ENCODE measurements around the gene TSBP1.
"Not testable (repeated sequence)": the region's sequence is repeated elsewhere in the genome, so short reads cannot be mapped to it uniquely, and the experiment has no call there.

The TSBP1 gene

DNA sequence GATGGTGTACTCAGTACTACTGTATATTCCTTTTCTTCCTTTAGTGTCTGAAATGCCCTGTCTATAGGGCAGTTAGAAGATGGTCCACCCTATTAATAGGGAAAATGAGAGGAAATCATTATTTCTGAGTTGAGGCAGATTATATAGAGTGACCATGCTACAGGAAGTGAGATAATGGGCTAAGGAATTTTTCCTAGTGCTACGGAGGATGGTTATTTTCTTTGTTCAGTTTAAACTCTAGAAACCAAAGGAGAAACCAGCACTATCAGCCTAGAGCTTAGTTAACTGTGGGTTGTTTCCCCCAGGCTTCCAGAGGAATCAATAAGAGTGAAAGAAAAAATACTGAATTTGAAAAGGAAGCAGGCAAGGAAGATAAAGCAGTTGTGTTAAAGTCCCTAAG is 474 bp downstream of the TSBP1 start:
- DNase-seq: no peak

DNA sequence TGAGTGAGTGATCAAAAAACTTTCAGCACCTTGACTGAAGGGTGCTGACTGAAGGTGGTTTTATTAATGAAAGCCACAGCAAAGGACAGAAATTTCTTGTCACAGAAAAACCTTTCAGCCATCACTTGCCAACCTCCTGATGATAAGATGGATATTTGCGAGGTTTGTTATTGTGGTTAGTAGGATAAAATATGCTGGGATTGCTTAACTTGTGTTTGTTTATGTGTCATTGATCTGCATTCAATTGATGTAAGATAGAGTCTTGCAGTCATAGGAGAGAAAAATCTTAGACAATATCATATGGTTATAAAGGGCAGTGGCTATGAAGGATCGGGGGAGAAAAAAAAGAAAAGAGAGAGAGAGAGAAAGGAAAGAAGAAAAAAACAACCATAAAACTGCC is 1.2 kb downstream of the TSBP1 start:
- DNase-seq: no peak

DNA sequence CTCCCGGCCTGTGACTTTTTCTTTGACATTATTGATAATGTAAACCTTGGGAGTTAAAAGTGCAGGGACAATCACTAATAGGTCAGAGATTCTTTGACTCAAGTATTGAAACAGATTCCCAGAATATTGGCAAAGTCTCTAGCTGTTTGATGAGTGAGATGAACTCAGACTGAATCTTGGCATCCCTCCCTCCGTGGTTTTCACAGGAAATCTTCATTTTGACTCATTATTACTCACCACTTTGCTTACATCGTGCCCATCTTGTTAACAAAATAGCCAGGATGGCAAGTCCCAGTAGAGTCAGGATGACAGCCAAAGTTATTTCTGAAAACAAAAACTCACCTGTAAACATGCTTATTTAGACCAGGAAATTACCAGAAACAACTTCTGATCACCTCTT is 2.0 kb downstream of the TSBP1 start:
- no peak for DNase-seq

DNA sequence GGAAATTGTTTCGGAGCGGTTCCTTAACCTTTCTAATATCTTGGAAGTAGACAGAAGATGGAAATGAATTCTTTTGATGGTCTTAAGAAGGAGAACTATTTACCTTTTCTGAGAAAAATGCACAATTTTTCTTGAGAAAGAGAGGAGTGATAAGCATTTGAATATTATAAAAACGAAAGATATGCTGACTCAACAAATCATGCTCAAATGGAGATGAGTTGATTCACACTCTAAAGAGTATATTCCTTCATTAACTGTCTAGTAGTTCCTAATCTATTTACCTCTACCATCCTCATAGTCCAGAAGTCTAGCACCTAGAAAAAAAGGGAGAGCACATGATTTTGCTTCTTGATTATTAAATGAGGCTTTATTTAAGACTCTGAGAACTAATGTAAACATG is 4.1 kb downstream of the TSBP1 start:
- no peak for DNase-seq

DNA sequence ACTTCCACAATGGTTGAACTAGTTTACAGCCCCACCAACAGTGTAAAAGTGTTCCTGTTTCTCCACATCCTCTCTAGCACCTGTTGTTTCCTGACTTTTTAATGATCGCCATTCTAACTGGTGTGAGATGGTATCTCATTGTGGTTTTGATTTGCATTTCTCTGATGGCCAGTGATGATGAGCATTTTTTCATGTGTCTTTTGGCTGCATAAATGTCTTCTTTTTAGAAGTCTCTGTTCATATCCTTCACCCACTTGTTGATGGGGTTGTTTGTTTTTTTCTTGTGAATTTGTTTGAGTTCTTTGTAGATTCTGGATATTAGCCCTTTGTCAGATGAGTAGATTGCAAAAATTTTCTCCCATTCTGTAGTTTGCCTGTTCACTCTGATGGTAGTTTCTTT is 12.5 kb downstream of the TSBP1 start:
- DNase-seq: not testable (repeated sequence)

DNA sequence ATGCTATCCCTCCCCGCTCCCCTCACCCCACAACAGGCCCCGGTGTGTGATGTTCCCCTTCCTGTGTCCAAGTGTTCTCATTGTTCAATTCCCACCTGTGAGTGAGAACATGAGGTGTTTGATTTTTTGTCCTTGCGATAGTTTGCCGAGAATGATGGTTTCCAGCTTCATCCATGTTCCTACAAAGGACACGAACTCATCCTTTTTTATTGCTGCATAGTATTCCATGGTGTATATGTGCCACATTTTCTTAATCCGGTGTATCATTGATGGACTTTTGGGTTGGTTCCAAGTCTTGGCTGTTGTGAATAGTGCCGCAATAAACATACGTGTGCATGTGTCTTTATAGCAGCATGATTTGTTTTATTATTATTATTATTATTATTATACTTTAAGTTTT is 13.2 kb downstream of the TSBP1 start:
- not testable (repeated sequence) for DNase-seq

DNA sequence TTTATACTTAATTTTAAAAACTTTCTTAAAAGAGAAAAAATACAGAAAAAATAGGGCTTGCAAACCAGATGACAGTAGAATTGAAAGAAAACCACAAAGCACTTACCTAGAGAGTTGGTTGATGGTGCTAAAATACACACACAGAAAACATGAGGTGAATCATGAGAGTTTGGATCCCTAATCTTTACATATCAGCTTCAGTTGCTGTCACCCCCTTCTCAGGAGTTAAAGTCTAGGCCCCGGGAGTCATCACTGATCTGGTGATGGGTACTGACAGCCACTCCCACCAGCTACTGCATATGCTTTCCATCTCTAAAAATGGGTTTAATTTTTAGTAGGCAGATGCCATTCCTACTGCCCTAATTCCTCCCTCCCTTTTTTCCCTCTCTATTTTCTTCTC is 16.7 kb downstream of the TSBP1 start:
- DNase-seq: no peak

DNA sequence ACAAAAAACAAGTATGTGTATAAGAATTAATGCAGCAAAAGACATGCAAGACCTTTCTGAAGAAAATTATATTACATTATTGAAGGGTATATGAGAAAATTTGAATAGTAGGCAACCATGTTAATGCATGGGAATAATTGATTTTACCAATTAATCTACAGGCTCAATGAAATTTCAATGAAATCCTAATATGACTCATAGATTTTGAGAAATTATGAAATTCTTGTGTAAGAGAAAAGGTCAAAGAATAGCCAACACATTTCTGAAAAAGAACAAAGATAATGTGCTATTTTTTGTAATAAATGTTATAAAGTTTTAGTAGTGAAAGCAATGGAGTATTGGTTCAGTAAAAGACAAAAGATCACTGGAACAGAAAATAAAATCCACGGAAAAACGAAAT is 18.4 kb downstream of the TSBP1 start:
- no peak for DNase-seq

DNA sequence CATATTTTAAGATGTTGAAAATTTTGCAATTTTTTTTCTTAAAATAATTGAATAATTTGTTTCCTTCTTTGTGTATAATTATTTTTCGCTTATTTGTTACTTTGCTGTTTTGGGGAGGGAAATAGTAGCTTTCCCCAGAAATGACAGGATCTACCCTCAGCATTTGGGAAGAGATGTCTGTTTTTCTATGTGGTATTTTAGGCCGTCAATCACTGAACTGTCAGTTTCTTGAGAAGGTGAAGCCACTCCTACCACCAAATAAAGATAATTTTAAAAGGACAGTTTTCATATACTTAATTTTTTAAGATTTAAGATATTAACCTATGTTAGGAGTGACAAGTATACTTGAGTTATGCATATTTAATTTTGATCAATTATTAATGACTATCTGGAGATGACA is 31.5 kb downstream of the TSBP1 start:
- no peak for DNase-seq

DNA sequence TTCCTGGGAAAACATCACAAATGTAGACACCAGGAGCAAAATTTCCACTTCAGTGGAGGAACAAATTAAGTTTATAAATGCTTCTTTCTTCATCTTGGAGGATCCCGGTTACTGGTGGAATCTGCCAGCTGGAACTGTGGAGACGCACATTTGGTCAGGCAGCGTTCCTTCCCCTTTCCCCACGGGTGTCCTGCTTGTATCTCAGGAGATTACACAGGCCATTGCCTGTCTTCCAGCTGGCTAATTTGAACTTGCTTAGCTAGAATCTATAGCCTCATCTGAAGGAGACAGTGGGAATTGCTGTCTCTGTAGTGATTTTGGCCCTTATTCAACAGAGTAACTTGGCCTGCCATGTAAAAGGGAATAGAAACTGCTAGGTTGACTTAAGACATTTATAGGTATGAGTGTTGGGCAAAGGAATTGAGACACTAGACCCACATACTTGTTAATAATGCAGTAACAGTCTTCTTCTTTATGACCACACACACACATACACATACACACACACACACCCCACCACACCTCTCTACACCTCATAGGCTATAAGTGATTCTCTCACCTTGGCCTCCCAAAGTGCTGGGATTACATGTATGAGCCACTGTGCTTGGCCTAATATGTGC is 34.4 kb downstream of the TSBP1 start:
- DNase-seq: peak; percentile 57

DNA sequence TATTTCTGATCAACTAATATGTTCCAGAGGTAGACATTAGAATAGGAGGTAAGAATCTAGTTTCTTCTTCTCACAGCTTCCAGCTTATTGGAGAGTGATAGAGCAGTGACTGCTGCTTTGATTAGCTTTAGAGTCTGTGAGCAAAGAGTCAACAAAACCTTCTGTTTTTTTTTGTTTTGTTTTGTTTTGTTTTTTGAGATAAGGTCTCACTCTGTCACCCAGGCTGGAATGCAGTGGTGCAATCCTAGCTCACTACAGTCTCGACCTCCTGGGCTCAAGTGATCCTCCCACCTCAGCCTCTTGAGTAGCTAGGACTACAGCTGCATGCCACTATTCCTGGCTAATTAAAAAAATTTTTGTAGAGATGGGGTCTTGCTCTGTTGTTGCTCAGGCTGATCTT is 39.3 kb downstream of the TSBP1 start:
- no peak for DNase-seq

DNA sequence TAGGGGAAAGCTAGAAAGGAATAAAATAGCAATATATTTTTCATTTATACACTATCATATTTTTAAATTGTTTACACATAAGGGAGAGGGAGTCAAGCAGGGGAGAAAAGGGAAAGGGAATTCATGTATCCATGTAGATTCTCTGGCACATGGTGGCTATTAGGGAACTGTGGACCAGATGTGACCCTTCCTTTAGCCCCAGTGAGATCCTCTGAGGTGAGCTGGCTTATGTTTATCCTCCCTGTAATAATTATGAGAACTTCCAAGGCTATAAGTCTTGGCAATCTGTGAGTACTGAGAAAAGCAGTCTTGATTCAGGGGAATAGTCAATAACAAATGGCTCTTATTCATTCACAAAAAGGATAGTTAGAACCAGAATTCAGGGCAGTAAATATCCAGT is 42.6 kb downstream of the TSBP1 start:
- no peak for DNase-seq

DNA sequence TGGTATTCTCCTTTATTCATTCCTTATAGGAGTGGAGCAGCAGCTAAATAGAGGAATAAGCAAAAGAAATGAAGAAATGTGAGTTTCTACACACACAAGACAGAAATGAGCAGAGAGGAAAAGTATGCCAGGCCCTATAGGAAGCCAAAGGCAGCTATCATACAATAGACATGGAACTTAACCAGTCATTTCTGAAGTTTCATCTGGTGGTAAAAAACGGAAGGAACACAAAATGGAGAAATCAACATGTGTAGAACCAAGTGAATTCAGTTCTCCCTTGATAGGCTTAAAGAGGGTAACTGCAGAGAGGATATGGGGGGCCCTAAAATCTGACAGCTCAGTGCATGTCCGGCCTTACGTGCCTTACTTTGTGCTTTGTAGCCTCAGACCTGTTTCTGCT is 44.6 kb downstream of the TSBP1 start:
- DNase-seq: no peak

DNA sequence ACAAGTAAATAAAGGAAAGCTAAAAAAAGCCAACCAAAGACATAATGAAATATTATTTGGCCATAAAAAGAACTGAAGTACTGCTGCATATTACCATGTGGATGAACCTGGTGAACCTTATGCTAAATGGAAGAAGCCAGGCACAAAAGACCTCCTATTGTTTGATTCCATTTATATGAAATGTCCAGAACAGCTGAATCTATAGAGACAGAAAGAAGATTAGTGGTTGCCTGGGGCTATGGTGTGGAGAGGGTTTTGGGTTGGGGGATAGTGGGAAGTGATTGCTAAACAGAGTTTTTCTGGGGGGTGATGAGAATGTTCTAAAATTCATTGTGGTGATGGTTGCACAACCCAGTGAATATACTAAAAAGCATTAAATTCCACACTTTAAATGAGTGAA is 53.2 kb downstream of the TSBP1 start:
- DNase-seq: no peak

DNA sequence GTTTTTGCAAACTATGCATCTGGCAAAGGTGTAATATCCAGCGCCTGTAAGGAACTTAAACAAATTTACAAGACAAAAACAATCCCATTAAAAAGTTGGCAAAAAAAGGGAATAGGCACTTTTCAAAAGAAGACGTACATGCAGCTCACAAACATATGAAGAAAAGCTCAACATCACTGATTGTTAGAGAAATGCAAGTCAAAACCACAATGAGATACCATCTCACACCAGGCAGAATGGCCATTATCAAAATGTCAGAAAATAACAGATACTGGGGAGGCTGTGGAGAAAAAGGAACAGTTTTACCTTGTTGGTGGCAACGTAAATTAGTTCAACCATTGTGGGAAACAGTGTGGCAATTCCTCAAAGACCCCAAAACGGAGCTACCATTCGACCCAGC is 54.2 kb downstream of the TSBP1 start:
- no peak for DNase-seq

DNA sequence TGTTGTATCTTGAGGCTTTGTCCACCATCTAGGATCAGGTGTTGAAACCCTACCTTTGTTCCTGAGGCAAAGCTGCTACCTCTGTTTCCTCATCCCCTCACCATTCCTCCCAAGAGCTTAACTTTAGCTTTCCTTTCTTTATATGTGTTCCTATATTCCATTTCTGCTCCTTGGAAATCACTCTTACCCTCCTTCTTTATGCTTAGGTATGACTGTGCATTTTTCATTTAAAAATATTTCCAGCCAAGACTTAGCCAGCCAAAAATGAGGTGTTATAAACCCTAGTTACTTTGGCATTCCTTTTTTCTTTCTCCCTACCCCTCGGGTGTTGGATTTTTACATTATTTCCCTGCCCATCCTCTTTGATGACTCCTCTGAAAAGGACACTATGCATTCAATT is 57.7 kb downstream of the TSBP1 start:
- no peak for DNase-seq

DNA sequence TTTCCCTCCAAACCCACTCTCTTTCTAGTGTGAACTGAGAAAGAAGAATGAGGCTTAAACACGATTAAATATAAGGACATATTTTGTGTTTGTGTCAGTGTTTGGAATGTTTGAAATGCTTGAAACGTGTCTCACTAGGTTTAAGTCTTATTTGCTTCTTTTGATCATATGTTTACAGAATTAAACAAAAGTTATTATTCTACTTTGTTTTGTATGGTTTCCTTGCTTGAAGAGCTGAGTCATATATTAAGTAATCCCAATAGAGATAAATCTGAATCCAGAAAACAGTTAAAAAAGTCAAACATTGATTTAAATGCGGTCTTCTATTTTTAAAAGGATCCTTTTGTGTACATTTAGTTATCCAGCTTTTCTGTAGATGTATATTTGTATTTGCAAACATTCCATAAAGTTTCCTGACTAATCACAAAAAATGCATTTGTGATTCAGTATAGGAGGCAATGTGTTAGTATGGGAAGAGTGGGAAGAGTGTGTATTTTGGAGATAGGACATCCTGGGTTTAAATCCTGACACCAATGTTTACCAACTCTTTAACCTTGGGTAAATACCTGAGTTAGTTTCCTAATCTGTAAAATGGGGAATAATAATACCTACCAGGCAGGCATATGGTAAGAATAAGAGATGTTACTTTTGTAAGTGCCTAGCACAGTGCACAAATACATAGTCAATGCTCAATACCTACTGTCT is 72.9 kb downstream of the TSBP1 start:
- no peak for DNase-seq

DNA sequence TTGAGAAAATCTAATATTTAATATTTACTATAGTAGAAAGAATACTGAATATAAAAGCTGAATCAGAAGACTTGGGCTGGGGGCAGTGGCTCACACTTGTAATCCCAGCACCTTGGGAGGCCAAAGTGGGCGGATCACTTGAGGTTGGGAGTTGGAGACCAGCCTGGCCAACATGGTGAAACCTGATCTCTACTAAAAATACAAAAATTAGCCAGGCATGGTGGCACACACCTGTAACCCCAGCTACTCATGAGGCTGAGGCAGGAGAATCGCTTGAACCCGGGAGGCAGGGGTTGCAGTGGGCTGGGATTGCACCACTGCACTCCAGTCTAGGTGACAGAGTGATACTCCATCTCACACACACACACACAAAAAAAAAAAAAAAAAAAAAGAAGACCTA is 76.7 kb downstream of the TSBP1 start:
- not testable (repeated sequence) for DNase-seq

DNA sequence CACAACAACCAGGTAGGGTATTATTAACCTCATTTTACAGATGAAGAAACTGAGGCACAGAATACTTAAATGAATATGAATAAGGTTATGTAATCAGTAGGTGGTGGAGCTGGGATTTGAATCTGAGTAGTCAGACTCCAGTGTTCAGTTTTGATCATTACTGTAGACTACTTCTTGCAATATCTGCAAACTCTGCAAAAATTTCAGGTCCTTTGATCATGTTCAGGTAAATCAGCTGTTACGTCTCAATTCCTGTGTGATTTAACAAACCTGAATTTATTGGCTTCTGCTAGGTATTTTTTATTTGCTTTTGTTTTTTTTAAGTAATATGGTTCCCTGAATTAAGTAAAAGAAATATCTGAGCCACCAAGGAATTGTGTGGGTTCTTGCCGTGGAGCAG is 77.1 kb downstream of the TSBP1 start:
- DNase-seq: no peak

DNA sequence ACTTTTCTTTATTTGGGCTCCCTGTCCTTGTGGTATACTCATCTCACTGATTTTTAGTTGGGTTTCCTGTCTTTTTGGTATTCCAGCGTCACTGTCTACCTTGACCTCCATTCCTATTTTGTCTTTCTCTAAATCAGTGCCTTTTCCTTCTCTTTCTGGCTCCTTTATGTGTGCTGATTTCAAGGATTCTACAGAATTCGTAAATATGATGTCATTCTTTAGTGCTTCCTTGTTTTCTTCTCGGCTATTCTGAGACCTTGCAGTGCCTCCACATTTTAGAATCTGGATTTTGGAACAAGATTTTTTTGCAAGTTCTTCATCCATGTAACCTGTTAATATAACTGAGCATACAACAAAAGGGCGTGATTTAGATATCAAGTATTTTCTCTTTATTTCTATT is 78.0 kb downstream of the TSBP1 start:
- no peak for DNase-seq

DNA sequence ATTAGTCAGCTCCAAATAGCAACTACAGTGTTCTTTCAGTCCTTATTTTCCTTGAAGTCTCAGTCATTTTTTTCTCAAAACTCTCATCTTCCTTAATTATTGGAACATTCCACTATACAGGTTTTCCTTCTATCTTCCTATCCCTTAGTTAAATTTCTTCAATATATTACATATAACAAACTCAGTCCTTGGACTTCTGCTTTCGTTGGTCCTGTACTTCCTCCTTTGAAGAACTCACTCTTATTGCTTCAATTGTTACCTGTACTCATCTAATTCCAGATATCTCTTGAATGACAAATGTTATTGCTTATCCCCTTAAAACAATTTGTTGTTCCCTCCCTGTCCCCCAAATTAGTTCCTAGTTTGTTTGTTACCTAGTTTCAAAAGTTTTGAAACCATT is 80.2 kb downstream of the TSBP1 start:
- DNase-seq: no peak

DNA sequence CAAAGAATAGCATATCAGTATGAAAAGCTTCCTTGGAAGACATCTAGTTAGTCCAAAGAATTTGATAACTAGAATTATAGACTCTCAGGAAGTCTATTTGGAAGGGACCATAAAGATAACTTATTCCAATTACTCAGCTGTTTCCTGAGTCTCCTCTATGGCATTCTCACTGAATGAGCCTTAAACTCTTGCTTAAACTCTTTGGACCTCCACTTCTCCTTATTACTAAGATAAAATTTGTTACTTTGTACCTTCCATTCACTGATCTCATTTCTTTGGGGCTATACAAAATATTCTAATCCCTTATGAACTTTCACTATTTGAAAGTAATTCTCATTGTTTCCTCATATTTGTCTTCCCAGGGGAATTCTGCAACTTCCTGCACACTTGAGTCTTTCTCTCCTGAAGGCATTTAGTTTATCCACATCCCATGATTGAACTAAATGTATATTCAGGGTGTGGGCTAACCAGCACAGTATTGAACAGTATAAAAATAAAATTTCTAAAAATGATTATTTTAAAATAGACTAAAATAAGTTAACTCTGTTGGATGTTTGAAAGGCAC is 80.7 kb downstream of the TSBP1 start:
- no peak for DNase-seq

DNA sequence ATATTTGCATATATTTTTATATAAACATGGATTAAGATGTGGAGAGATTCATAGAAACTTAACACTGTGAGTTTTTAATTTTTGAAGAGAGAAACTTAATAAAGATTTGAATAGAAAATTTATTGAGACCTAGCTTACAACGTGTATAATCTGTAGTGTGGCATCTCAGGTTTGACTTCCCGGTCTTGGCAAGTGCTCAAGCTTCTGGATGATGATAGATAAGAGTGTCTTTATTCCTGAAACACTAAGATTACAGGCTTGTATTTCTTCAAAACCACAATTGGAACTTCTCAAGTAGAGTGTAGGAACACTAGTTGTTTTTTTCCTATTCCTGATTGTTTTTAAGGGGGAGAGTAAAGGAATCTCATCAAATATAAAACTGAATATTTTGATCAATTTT is 83.3 kb downstream of the TSBP1 start:
- no peak for DNase-seq

DNA sequence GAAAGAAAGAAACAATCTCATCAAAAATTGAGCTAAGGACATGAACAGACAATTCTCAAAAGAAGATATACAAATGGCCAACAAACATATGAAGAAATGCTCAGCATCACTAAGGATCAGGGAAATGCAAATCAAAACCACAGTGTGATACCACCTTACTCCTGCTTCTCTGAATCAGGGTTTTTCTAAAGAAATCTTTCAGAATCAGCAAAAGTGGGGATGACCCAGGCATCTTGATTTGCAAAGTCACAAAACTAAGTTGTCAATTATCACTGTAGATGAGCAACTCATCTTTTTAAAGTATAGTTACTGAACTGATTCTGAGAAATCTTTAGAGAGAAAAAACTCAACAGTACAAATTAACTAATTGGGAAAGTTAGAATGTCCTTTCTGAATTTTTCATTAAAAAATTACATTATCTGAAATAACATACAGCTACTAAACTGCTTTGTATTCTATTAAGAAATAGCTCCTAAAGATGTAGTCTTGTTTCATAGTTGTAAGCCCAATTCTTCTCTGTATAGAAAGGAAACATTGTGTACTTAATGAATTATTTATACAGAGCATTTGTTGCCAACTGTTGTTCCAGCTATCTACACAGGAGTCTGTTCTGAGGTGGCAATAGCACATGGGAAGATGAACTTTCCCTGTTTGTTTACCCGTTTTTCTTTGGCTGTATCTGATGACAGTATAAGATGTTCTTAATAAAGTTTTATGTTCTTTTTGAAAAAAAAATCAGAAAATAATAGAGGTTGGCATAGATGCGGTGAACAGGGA is 97.7 kb downstream of the TSBP1 start:
- DNase-seq: not testable (repeated sequence)
